Smooth muscle cell of the brain vasculature (primary cell): Measurements from ENCODE around the gene MRPS14.

Experiments used
- DNase-seq: peaks from one replicate; pipeline ENCODE4 v3.0.0-alpha.2; 2012; ENCODE audit warnings: low read depth, low spot score

Gene MRPS14

GRCh38 chr1:174984952-174985351 is 38.3 kb downstream of the MRPS14 start:
- no peak for DNase-seq

- no peak for DNase-seq
Observed at GRCh38 chr1:174982971-174983689, 40.1 kb downstream of the MRPS14 start.

DNA sequence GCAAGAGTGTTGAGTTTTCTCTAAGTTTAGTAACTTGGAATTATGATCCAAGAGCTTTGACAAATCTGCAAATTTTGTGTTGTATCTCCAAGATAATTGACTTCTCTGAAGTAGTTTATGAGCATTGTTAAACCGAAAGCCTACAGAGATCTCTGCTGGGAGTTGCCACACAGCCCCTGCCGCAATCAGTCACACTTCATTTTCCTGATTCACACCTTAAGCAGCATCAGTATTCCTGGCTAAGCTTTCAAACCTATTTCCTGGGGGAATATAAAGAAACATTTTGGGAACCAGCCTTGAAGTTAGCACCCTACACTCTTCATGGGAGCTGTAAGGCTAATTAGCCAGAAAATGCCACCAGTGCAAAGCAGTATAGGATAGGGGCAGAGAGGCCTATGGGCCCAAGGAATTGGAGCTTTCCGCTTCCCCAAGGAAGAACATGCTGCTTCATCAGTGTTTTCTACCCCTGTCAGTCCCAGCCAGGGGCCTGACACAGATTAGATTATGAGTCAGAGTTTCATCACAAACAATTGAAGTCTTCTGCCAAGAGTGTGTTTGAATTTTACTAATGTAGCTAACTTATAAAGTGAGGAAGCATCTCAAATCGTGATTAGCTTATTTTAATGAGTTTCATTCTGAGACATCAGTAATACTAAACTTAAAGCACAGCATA is 46.7 kb downstream of the MRPS14 start:
- no peak for DNase-seq

DNA sequence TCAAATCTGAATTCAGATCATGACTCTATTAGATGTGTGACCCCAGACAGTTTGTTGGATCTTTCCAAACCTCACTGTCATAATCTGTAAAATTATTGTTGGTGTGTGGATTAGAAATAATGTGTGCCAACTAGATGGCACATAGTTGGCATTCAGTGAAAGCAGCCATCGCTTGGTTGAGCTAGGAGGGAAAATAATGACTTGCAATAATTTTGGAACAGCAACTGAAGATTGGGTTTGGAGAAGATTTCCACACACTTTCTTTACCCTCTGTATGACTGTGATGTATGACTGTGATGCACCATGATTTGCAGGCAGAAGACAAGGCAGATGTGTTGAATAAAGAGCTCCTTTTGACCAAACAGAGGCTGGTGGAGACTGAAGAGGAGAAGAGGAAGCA is 47.5 kb downstream of the MRPS14 start:
- no peak for DNase-seq

GRCh38 chr1:174974711-174975119 is 48.5 kb downstream of the MRPS14 start:
- DNase-seq = no peak

GRCh38 chr1:174971902-174972301 is 51.3 kb downstream of the MRPS14 start:
- no peak for DNase-seq

DNA sequence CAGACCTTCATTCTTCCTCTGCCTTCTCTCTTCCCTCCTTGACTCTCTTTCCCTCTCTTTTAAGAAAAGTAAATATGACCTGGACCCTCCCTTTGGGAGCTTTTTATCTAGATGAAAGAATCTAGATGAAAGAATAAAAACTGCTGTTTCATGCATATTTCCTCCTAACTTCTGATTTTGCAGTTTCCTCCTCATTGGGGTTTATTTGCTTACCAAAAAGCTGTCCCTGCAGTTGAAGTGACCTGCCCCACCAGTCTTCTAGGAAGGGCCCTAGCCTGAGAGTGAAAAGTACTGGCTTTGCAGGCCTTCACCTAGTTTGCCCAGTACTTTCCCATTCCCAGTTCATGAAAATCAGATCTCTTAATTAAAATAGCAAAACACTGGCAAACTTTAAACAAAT is 51.8 kb downstream of the MRPS14 start:
- no peak for DNase-seq

DNA sequence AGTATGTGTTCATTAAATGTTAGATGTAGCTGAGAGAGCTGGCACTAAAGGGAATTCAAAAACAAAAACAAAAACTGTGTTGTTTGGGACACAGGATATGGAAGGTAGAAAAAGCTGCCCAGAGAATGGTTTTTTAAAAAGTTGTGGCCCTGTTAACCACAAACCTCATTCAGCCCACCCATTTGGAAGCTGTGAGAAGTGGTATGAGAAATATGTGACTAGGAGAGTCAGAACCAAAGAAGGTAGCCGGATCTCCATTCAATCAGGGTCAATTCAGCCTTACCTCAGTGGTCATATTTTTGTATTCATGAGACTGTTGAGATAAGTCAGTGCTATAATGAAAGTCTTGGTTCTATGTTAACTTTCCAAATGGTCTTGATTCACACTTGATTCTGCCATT is 53.2 kb downstream of the MRPS14 start:
- DNase-seq = no peak

DNA sequence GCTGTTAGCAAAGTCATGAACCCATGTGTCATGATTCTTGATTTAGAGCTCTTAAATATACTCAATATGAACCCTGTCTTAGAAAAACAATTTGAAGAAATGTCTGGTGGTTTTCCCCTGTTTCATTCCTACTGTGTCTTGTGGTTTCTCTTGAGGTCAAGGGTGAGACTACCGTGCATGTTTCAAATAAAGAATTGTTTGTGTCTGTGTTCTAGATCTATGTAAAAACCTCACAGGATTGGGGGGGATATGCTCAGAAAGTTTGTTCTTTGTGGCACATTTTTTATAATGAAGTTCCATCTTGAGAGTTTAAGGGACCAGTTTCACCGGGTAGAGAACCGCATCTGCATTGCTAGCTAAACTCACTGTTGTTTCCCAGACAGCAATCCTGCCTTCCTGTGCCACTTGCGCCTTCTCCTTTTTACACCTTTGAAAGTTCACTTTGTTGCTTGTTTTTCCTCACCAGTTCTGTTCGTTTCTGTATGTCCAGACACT is 54.4 kb downstream of the MRPS14 start:
- DNase-seq = peak; percentile 64

DNA sequence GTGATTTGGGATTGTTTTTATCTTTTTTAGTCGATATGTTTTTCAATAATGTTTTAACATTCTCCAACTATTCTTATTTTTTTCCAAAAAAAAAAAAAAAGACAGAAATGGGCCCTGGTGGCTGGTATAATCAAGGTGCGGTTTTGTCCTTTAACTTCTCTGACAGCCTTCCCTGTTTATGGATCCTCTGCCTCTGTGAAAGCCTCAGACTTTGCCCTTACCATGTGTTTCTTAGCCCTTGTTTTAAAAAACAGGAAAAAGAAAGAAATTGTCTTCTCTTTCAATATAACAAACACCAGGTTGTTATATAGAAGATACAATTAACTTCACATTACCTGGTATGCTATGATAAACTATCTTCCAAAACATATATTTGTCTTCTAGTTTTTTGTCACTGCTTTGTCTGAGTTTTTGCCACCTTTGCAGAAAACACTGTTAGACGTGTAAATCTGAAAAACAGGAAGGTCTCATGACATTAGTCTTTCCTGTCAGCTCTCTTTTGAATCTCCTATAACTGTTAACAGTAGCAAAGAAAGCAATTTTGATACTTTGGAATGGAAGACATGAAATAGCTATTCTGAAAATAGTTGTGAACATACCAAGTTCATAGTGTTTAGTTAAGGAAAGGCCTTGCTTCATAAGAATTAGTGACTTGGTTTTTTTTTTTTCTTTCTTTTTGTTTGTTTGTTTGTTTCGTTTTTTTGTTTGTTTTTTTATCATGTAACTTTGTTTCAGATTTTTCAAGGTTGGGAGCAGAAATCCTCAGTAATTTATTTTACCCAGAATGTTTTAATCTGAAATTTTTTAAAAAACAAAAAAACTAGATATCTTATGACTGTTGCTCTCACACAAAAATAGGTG is 55.1 kb downstream of the MRPS14 start:
- no peak for DNase-seq

DNA sequence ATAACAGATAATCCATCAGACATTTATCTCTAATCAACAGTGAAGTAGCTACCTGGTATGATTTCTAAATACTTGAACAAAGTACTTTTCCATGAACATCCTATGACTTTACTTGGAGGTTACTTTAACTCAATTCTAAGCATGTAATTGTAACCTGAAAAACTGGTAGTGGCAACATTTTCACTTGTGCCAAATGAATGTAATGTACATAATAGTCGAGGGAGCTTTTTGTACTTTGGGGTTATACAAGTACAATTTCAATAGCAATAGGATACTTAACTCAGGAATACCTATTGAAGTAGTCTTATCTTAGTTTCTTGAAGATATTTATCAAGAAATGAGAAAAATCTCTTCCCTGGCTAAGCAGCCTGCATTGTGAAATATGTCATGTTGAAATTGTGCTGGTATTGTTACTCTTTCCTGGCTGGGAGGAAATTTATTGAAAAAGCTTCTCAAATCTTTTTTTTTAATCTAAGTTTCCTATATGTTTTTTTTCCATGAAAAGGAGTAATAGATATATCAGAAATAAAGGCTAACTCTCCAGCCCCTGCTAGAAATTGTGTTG is 57.1 kb downstream of the MRPS14 start:
- DNase-seq = no peak

- no peak for DNase-seq
Observed at GRCh38 chr1:174965362-174966007, 57.7 kb downstream of the MRPS14 start.

DNA sequence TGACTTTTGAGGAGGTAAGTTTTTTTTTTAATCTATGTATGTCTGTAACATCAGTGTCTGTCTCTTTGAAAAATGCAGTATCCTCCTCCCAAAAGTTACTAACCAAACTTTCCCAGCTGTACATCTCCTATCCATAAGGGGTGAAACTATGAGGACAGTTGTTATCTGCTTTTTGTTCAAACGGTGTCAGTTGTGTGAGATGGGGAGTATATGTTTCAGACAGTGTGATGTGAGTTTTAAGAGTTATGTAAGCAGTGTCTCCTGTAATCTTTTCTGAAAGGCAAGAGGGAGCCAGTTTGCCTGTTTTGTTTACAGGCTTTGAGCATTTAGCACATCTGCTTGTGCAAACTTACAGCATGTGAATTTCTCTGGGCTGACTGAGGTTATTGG is 58.3 kb downstream of the MRPS14 start:
- no peak for DNase-seq

DNA sequence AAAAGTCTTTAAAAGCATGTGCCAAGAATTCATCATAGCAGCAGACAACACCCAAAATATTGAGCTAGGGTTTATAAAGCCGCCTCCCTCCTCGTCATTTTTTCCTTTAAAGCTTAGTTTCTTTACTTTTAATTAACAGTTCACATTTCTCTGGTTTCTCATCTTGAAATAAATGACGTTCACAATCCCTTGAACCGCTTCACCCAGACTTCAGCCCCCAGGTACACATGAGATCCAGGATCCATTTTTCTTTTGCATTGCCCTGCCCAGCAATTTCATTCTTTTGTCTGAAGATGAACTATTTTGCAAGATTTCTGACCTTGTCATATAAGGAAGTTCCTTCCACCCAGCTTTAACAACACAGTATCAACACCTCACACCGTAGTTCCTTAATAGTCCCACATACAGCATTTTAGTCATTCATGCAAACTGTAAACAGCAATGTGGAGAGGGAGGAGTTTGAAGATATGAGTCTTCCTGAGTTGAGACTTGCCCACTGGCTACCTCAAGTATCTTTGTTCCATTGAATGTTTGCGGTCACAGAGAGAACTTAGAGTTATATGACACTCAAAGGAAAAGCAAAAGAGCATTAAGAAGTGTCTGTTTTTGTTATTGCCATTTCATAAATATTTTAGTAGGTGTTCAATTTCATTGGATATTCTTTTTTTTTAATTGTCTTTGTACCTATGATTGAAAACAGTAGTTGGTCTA is 58.8 kb downstream of the MRPS14 start:
- DNase-seq = no peak

- DNase-seq = no peak
Observed at GRCh38 chr1:174963529-174964125, 59.6 kb downstream of the MRPS14 start.
